Ishikawa (cell line): ENCODE measurements around the gene FRMD5.

Experiments used
- CEBPB ChIP-seq: IDR thresholded peaks from 2 replicates; pipeline ENCODE4 v1.6.1; 2012
- CREB1 ChIP-seq: IDR thresholded peaks from 2 replicates; pipeline ENCODE4 v1.6.1; 2012; ENCODE audit warnings: low read depth
- EGR1 ChIP-seq: IDR thresholded peaks from 2 replicates; pipeline ENCODE4 v1.6.1; 2012
- EP300 ChIP-seq: IDR thresholded peaks from 2 replicates; pipeline ENCODE4 v1.6.1; 2012; ENCODE audit warnings: borderline replicate concordance
- FOXM1 ChIP-seq: IDR thresholded peaks from 2 replicates; pipeline ENCODE4 v1.6.1; 2012; ENCODE audit warnings: low read depth, borderline replicate concordance
- NFIC ChIP-seq: IDR thresholded peaks from 2 replicates; pipeline ENCODE4 v1.6.1; 2012
- RAD21 ChIP-seq: IDR thresholded peaks from 2 replicates; pipeline ENCODE4 v1.6.1; 2012; ENCODE audit warnings: low read depth
- TAF1 ChIP-seq: IDR thresholded peaks from 2 replicates; pipeline ENCODE4 v1.6.1; 2012; ENCODE audit warnings: low read depth, mild to moderate bottlenecking
- TCF12 ChIP-seq: IDR thresholded peaks from 2 replicates; pipeline ENCODE4 v1.6.1; 2012; ENCODE audit warnings: low read depth
- TEAD4 ChIP-seq: IDR thresholded peaks from 2 replicates; pipeline ENCODE4 v1.6.1; 2012
- YY1 ChIP-seq: IDR thresholded peaks from 2 replicates; pipeline ENCODE4 v1.6.1; 2012; ENCODE audit warnings: low read depth
- ZBTB7A ChIP-seq: IDR thresholded peaks from 2 replicates; pipeline ENCODE4 v1.6.1; 2012; ENCODE audit warnings: low read depth
- TF ChIP-seq, protein P1 (sequence below): IDR thresholded peaks from 2 replicates; pipeline ENCODE4 v1.6.1; 2012
- TF ChIP-seq, protein P2 (sequence below): IDR thresholded peaks from 2 replicates; pipeline ENCODE4 v1.6.1; 2012
- TF ChIP-seq, protein P3 (sequence below): IDR thresholded peaks from 2 replicates; pipeline ENCODE4 v1.6.1; 2012; ENCODE audit warnings: low read depth, mild to moderate bottlenecking

The FRMD5 gene

DNA sequence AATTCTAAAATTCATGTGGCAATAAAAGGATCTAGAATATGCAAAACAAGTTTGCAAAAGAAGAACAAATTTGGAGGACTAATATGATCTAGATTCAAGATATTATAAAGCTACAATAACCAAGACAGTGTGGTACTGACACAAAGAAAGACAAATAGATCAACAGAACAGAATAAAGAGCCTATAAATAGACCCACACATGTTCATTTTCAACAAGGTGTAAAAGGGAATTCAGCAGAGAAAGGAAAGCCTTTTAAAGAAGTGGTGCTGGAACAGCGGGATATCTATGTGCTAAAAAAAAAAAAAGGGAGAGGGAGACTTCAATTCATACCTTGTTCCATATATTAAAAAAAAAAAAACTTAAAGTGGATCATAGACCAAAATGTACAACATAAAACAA is 219.3 kb downstream of the FRMD5 start:
- no peak for TF ChIP-seq CREB1

DNA sequence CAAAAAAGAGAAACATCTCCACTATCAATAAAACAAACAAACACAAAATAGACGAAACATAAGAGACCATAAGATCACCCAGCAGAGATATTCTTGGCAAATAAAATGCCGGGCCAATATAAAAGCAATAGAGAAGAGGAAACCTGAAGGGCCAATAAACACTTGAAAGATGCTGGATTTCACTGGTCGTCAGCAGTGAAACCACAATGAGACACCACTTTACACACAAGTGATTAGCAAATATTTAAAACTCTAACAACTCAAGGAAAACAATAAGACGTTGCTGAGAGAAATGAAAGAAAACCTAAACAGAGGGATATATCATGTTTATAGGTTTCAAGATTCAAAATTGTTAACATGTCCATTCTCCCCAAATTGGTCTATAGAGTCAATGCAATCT is 219.7 kb downstream of the FRMD5 start:
- TF ChIP-seq, protein P1, sequence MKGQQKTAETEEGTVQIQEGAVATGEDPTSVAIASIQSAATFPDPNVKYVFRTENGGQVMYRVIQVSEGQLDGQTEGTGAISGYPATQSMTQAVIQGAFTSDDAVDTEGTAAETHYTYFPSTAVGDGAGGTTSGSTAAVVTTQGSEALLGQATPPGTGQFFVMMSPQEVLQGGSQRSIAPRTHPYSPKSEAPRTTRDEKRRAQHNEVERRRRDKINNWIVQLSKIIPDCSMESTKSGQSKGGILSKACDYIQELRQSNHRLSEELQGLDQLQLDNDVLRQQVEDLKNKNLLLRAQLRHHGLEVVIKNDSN: no peak
- no peak for TF ChIP-seq FOXM1
- no peak for TF ChIP-seq EP300
- no peak for TF ChIP-seq ZBTB7A
- no peak for TF ChIP-seq CREB1

DNA sequence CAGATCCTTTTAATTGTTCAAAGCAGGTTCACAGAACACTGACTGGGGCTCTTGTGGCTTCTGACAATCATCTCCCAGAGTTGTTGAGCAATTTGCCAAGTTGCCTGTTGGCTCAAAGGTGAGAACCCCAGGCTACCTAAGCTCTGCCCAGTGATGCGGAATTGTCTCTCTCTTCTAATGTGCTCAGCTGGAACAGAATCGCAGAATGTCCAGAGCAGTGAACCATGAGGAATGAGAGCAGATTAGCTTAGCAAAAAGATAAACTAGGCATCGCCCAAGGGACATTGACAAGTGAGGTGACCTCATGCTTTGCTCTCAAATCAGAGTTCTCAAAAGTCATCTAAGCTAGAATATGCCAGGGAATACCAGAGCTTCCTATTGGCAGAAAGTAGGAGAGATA is 220.2 kb downstream of the FRMD5 start:
- no peak for TF ChIP-seq TAF1
- 0 out of 2 replicates have a peak, but pooled peaks have one; percentile 55 for TF ChIP-seq YY1
- 0 out of 2 replicates have a peak, but pooled peaks have one; percentile 17 for TF ChIP-seq CREB1
- TF ChIP-seq NFIC: peak; percentile 98
- peak; percentile 96 for TF ChIP-seq CEBPB
- TF ChIP-seq EP300: peak; percentile 94
- TF ChIP-seq, protein P1: peak; percentile 19; the same call in 1 of the 2 replicates
- TF ChIP-seq, protein P2, sequence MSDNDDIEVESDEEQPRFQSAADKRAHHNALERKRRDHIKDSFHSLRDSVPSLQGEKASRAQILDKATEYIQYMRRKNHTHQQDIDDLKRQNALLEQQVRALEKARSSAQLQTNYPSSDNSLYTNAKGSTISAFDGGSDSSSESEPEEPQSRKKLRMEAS: peak; percentile 64
- peak; percentile 93 for TF ChIP-seq TCF12
- TF ChIP-seq RAD21: peak; percentile 15; the same call in 1 of the 2 replicates
- TF ChIP-seq, protein P3, sequence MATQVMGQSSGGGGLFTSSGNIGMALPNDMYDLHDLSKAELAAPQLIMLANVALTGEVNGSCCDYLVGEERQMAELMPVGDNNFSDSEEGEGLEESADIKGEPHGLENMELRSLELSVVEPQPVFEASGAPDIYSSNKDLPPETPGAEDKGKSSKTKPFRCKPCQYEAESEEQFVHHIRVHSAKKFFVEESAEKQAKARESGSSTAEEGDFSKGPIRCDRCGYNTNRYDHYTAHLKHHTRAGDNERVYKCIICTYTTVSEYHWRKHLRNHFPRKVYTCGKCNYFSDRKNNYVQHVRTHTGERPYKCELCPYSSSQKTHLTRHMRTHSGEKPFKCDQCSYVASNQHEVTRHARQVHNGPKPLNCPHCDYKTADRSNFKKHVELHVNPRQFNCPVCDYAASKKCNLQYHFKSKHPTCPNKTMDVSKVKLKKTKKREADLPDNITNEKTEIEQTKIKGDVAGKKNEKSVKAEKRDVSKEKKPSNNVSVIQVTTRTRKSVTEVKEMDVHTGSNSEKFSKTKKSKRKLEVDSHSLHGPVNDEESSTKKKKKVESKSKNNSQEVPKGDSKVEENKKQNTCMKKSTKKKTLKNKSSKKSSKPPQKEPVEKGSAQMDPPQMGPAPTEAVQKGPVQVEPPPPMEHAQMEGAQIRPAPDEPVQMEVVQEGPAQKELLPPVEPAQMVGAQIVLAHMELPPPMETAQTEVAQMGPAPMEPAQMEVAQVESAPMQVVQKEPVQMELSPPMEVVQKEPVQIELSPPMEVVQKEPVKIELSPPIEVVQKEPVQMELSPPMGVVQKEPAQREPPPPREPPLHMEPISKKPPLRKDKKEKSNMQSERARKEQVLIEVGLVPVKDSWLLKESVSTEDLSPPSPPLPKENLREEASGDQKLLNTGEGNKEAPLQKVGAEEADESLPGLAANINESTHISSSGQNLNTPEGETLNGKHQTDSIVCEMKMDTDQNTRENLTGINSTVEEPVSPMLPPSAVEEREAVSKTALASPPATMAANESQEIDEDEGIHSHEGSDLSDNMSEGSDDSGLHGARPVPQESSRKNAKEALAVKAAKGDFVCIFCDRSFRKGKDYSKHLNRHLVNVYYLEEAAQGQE: 0 out of 2 replicates have a peak, but pooled peaks have one; percentile 4
- no peak for TF ChIP-seq ZBTB7A
- TF ChIP-seq FOXM1: peak; percentile 28; the same call in 1 of the 2 replicates
- no peak for TF ChIP-seq EGR1
- TF ChIP-seq TEAD4: peak; percentile 90

DNA sequence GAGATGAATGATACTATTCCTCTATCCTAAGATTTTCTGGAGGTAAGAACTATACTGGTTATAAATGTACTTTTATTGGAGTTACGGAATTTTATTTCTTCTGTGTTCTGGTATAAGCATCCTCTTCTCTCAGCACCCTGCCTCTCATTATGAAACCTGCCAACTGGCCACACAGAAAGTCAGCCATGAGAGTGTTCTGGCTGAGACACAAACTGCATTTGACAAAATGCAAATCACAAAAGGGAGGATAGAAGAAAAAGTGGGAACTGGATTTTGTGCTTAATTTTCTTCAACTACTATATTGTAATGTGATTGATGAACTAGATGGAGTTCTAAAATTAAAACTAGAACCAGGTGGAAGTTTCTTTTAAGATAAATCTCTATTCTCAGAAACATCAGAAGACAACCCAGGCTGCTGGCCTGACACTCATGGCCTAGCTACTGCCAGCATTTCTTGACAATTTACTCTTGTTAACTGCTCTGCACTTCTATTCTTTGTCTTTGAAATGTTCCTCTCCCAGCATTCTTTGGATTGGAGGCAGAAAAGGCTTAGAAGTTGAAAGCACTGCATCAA is 225.2 kb downstream of the FRMD5 start:
- TF ChIP-seq EGR1 (no peak), ZBTB7A (no peak), YY1 (no peak), EP300 (no peak), NFIC (no peak)
- TF ChIP-seq, protein P3: no peak

DNA sequence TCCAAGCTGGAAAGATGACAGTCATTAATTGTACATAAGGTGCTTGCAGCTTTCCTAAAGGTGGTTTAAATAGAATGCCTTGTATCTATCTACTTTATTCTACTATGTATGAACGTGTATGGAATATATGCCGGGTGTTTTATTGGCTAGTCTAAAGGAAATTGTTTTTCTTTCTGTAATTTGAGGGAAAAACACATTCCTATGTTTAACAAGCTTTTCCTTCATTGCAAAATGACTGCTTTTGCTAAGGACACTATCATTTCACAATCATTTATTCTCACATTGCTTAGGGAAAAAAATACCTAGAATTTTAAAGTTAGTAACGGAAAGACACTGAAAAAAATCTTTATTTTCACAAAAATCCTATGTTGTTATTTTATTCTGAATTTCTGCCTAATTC is 226.5 kb downstream of the FRMD5 start:
- TF ChIP-seq FOXM1 (no peak), TAF1 (no peak), EGR1 (no peak), NFIC (no peak), RAD21 (no peak), CREB1 (no peak), TEAD4 (no peak), YY1 (no peak), EP300 (no peak), ZBTB7A (no peak), TCF12 (no peak), CEBPB (no peak)
- TF ChIP-seq, protein P3: no peak
- TF ChIP-seq, protein P2: no peak
- TF ChIP-seq, protein P1: no peak
